Heart right ventricle (tissue), 16 donors: ENCODE data around the gene FAM131C. TPM values are rescaled to one million over a fixed set of nuclear protein-coding genes. Genes with fewer than 3 reads are reported as not detected.

Experiments
- ATAC-seq, 8 donors: fragments of 200-7000 bp; cut with Tn5 transposase; one replicate each; pipeline ENCODE4 v1.9.1; 2020; ENCODE audit warnings: mild to moderate bottlenecking in 8 of 8, moderate library complexity in 8 of 8, moderate number of reproducible peaks in 1 of 8
- DNase-seq, 2 donors: peaks; one replicate each; pipeline ENCODE4 v3.0.0-alpha.2; 2020
- H3K27ac ChIP-seq, 10 donors: fragments of 200-600 bp; sonication (generic) in 2 of 10; one replicate each; pipeline versions ENCODE4 v1.5.0 to v1.8.0; 2020 to 2022; ENCODE audit warnings: mild to moderate bottlenecking in 3 of 10
- H3K27me3 ChIP-seq, 7 donors: fragments of 200-600 bp; one replicate each; pipeline ENCODE4 v1.8.0; 2021 to 2022; ENCODE audit warnings: mild to moderate bottlenecking in 2 of 7
- H3K36me3 ChIP-seq, 9 donors: fragments of 200-600 bp; sonication (generic) in 1 of 9; one replicate each; pipeline versions ENCODE4 v1.5.0 to v1.8.0; 2020 to 2022; ENCODE audit warnings: mild to moderate bottlenecking in 2 of 9
- H3K4me1 ChIP-seq, 9 donors: fragments of 200-600 bp; sonication (generic) in 1 of 9; one replicate each; pipeline versions ENCODE4 v1.5.0 to v1.8.0; 2020 to 2022; ENCODE audit warnings: mild to moderate bottlenecking in 4 of 9
- H3K4me3 ChIP-seq, 10 donors: fragments of 200-600 bp; sonication (generic) in 2 of 10; one replicate each; pipeline versions ENCODE4 v1.5.0 to v1.8.0; 2020 to 2022; ENCODE audit warnings: mild to moderate bottlenecking in 7 of 10, moderate library complexity in 2 of 10
- H3K9me3 ChIP-seq, 11 donors: fragments of 200-600 bp in 10 of 11; sonication (generic) in 2 of 11; one replicate each; pipeline versions ENCODE4 v1.5.0 to v1.8.0; 2013 to 2022; ENCODE audit warnings: mild to moderate bottlenecking in 2 of 11, control low read depth in 1 of 11, moderate library complexity in 1 of 11
- CTCF ChIP-seq, 9 donors: fragments of 200-600 bp; sonication (generic) in 2 of 9; IDR thresholded peaks; one replicate each; pipeline versions ENCODE4 v1.5.0 to v1.8.0; 2021 to 2022; ENCODE audit warnings: antibody characterized with exemption in 9 of 9, mild to moderate bottlenecking in 5 of 9, moderate library complexity in 1 of 9
- WGBS, 2 donors: extraction: QIAGEN DNeasy Blood & Tissue Kit; methylation state at CpG; one replicate each; pipeline ENCODE4 v1.1.7; 2013; ENCODE audit warnings: inconsistent platforms in 1 of 2; 5-methylcytosine and 5-hydroxymethylcytosine counted together
- intact Hi-C, 10 donors: fragments of 100-400 bp; cut with DNase I; formaldehyde crosslinking; loops; one replicate each; pipeline versions ENCODE4 v1.11.1 to v1.14.2; 2022
- polyA plus RNA-seq, 2 donors: library from polyadenylated mRNA; stranded (reverse); fragments of 200-250 nt; gene quantifications; one replicate each; pipeline ENCODE4 v1.2.3, GENCODE V29; 2013
- total RNA-seq, 10 donors: library from RNA; stranded (reverse); fragmentation: NEBNext Ultra II Directional in 3 of 10; extraction: Animal tissue kit (Norgen Biotek cat#: 25700) in 3 of 10; gene quantifications; one replicate each; pipeline versions ENCODE4 v1.2.1 to v1.2.4, GENCODE V29; 2021 to 2023
- donor health status: Arrhythmogenic right ventricular cardiomyopathy.
- donor health status: ischemic (EF 13 %, LVEDD 7.1; RV severe dilation, severe dysfunction).
- donor health status: healthy with polysubstance abuse.
- donor health status: DM: no; HTN: yes; CAD: no.
- donor health status: DM: no; HTN: no; CAD: no.
- donor health status: ischemic (EF 25% LVEDD 6.9; RV normal size, moderate dysfunction).
- donor health status: ischemic (EF 25% LVEDD 5.7; RV mildly dilated, moderate dysfunction).
- donor health status: healthy.
- donor health status: DM: yes; HTN: yes; CAD: no.
- donor health status: Ischemic cardiomyopathy.
- donor health status: ischemic (EF 35%, LVEDD 5.7; RV mildly dilated, moderate dysfunction).
- donor health status: nonischemic (EF 11% LVEDD 7.7; RV severe dilation, severe dysfunction).
- donor health status: DM: yes; HTN: yes; CAD: no.
- donor health status: PGD.
- donor health status: ischemic (EF 29% LVEDD 5.4; RV normal size, mild dysfunction).
- donor health status: nonischemic (EF 23%, LVEDD 6.1; RV moderate dilation, normal function).

The FAM131C gene
- total and polyA plus RNA-seq, 12 donors = 0.72 to 11.8 (median 2.4) TPM

GRCh38 chr1:16009678-16010077, 63.8 kb downstream of the FAM131C start:
- H3K9me3 ChIP-seq = no peaks in the 10 kb centered on the region
- ATAC-seq = no peak
- DNase-seq = no peak
- H3K36me3 ChIP-seq = no peaks in the 10 kb centered on the region
- no peak overlapping the region for H3K27ac ChIP-seq
- H3K4me3 ChIP-seq = no peak overlapping the region
- peaks cover 0 to 27% (median 21%) of the 10 kb centered on the region in 9 donors for H3K4me1 ChIP-seq
- TF ChIP-seq CTCF (IDR thresholded peaks at IDR 0.05) = no peak
- intact Hi-C loops = loop anchor here (1.0 to 10.0 kb wide), 9 partner anchors 23 to 175 kb away; no protein-coding TSS in a partner anchor
- H3K27me3 ChIP-seq = no peaks in the 10 kb centered on the region
- 88 to 90% methylated on average over 11 of the region's 11 CpGs for WGBS, 2 donors

GRCh38 chr1:16009030-16009460, 64.4 kb downstream of the FAM131C start:
- Histone ChIP-seq H3K27me3 (no peaks in the 10 kb centered on the region), H3K4me1 (peaks cover 0 to 20% (median 18%) of the 10 kb centered on the region in 9 donors), H3K9me3 (no peaks in the 10 kb centered on the region), H3K27ac (no peak overlapping the region), H3K36me3 (no peaks in the 10 kb centered on the region), H3K4me3 (no peak overlapping the region)
- TF ChIP-seq CTCF (IDR thresholded peaks at IDR 0.05) = peak; percentile 92 to 99 (median 98)
- intact Hi-C loops = loop anchor here (1.0 to 10.0 kb wide), 9 partner anchors 23 to 176 kb away; no protein-coding TSS in a partner anchor
- ATAC-seq = peak in 6 of 8 donors; percentile 4 to 31 (median 16)
- WGBS, 2 donors = 0 to 2% methylated on average over 4 of the region's 4 CpGs
- peak; percentile 80 to 83 for DNase-seq

Other genes with a start within 250 kb of the FAM131C start
- gene SPEN, start 225.9 kb downstream of the FAM131C start, total RNA-seq = 10 to 100 TPM; 24.1 to 34.4 (median 28.1) TPM
- 10 to 100 TPM; 11.2 to 12.4 TPM for gene SPEN, start 225.9 kb downstream of the FAM131C start, polyA plus RNA-seq
- gene ZBTB17, start 97.5 kb downstream of the FAM131C start, total RNA-seq = 10 to 100 TPM; 16.4 to 25.0 (median 20.4) TPM
- gene ZBTB17, start 97.5 kb downstream of the FAM131C start, polyA plus RNA-seq = 10 to 100 TPM; 27.3 to 54.9 TPM
- gene SRARP, start 69.4 kb downstream of the FAM131C start, total RNA-seq = under 1 TPM in 5 of 10 donors, not detected in 5; 0.15 to 0.79 (median 0.28) TPM
- under 1 TPM; 0.35 to 0.95 TPM for gene SRARP, start 69.4 kb downstream of the FAM131C start, polyA plus RNA-seq
- gene HSPB7, start 55.6 kb downstream of the FAM131C start, total RNA-seq = 1,000 to 10,000 TPM; 4,333 to 6,303 (median 4,923) TPM
- gene HSPB7, start 55.6 kb downstream of the FAM131C start, polyA plus RNA-seq = 1,000 to 10,000 TPM; 5,521 to 6,425 TPM
- 1 to 10 TPM in 1 of 10 donors, under 1 TPM in 8, not detected in 1; 0.19 to 1.0 (median 0.33) TPM for gene CLCNKA, start 51.6 kb downstream of the FAM131C start, total RNA-seq
- under 1 TPM; 0.52 to 0.73 TPM for gene CLCNKA, start 51.6 kb downstream of the FAM131C start, polyA plus RNA-seq
- gene CLCNKB, start 29.9 kb downstream of the FAM131C start, total RNA-seq = 1 to 10 TPM; 1.2 to 3.4 (median 2.0) TPM
- gene CLCNKB, start 29.9 kb downstream of the FAM131C start, polyA plus RNA-seq = 1 to 10 TPM in 1 of 2 donors, under 1 TPM in 1; 0.57 to 2.1 TPM
- gene EPHA2, start 82.4 kb upstream of the FAM131C start, total RNA-seq = 10 to 100 TPM in 9 of 10 donors, 1 to 10 TPM in 1; 8.3 to 25.1 (median 11.9) TPM
- gene EPHA2, start 82.4 kb upstream of the FAM131C start, polyA plus RNA-seq = 1 to 10 TPM; 7.8 to 9.3 TPM
- gene ARHGEF19, start 139.0 kb upstream of the FAM131C start, total RNA-seq = 1 to 10 TPM in 7 of 10 donors, under 1 TPM in 3; 0.49 to 3.0 (median 1.6) TPM
- 1 to 10 TPM; 1.9 to 5.4 TPM for gene ARHGEF19, start 139.0 kb upstream of the FAM131C start, polyA plus RNA-seq
- gene CPLANE2, start 163.5 kb upstream of the FAM131C start, total RNA-seq = 10 to 100 TPM in 2 of 10 donors, 1 to 10 TPM in 8; 3.9 to 11.1 (median 7.2) TPM
- 1 to 10 TPM; 2.2 to 2.3 TPM for gene CPLANE2, start 163.5 kb upstream of the FAM131C start, polyA plus RNA-seq